Measurements from ENCODE around the gene IGFBP1. TPM values are rescaled to one million over a fixed set of nuclear protein-coding genes. Genes with fewer than 3 reads are reported as not detected.

The IGFBP1 gene
- total RNA-seq, 1 donor from 2014 or later = 16.5 TPM

DNA sequence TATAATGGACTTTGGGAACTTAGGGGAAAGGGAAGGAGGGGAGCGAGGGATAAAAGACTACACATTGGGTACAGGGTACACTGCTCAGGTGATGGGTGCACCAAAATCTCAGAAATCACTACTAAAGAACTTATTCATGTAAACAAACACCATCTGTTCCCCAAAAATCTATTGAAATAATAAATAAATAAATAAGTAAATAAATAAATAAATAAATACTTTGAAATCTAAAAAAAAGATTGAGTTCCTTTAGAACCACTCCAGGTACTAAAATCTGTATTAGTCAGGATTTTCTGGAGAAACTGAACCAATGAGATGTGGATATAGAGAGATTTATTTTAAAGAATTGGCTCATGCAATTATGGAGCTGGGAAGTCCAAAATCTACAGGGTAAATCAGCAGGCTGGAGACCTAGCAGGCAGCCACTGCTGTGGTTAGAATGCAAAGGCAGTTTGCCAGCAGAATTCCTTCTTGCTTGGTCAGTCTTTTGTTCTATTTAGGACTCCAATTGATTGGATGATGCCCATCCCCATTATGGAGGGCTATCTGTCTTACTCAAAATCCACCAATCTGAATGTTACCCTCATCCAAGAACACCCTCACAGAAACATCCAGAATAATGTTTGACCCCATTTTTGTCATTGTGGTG, 8.9 kb downstream of the IGFBP1 start:
- TF ChIP-seq, protein P1, sequence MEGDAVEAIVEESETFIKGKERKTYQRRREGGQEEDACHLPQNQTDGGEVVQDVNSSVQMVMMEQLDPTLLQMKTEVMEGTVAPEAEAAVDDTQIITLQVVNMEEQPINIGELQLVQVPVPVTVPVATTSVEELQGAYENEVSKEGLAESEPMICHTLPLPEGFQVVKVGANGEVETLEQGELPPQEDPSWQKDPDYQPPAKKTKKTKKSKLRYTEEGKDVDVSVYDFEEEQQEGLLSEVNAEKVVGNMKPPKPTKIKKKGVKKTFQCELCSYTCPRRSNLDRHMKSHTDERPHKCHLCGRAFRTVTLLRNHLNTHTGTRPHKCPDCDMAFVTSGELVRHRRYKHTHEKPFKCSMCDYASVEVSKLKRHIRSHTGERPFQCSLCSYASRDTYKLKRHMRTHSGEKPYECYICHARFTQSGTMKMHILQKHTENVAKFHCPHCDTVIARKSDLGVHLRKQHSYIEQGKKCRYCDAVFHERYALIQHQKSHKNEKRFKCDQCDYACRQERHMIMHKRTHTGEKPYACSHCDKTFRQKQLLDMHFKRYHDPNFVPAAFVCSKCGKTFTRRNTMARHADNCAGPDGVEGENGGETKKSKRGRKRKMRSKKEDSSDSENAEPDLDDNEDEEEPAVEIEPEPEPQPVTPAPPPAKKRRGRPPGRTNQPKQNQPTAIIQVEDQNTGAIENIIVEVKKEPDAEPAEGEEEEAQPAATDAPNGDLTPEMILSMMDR (conservative IDR thresholded peaks at IDR 0.05; ENCODE audit: low read depth, low read length) = no peak
- no peak overlapping the region for H3K4me3 ChIP-seq (ENCODE audit: low read depth, low read length)
- DNase-seq (ENCODE audit: low read depth) = no peak

- DNase-seq (ENCODE audit: low read depth) = no peak
- TF ChIP-seq, protein P1 (conservative IDR thresholded peaks at IDR 0.05; ENCODE audit: low read depth, low read length) = no peak
- no peak overlapping the region for H3K4me3 ChIP-seq (ENCODE audit: low read depth, low read length)
Measured at GRCh38 chr7:45898222-45898621, 9.9 kb downstream of the IGFBP1 start.

DNA sequence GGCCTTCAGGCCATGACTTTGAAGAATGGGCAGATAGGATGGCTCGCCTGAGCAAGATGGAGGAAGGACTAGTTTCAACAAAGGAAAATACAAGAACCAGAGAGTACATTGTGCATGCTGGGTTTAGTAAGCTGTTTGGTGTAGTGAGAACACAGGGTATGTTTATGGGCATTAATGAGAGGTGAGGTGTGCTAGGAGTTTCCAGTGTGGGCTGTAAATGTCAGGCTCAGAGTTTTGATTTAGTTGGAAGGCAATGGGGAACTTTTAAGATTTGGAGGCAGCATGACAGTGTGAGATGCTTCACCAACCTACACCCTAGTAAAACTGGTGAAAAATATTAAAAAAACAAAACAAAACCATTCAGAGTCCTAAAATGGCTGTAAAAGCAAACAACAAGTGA, 13.3 kb downstream of the IGFBP1 start:
- no peak for DNase-seq (ENCODE audit: low read depth)
- H3K4me3 ChIP-seq (ENCODE audit: low read depth, low read length) = no peak overlapping the region
- TF ChIP-seq, protein P1 (conservative IDR thresholded peaks at IDR 0.05; ENCODE audit: low read depth, low read length) = no peak

DNA sequence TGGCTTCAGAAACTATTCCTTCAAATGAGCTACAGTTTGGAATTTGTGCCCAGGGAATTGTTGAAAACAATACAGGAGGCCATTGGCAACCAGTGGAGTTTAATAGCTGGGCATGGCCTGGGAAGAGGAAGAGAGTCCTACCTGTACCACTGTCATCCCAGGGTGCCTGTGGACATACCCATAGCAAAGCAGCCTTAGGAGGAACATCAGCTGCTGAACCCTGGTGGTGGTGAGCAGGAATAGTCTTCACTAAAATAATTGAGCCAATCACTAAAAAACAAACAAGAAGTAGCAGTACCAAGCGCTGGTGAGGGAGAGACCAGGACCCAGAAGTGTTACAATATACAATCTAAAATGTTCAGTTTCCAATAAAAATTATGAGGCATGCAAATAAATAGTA, 14.5 kb downstream of the IGFBP1 start:
- DNase-seq (ENCODE audit: low read depth) = no peak
- H3K4me3 ChIP-seq (ENCODE audit: low read depth, low read length) = no peak overlapping the region
- TF ChIP-seq, protein P1 (conservative IDR thresholded peaks at IDR 0.05; ENCODE audit: low read depth, low read length) = peak; percentile 23

- DNase-seq (ENCODE audit: low read depth) = no peak
- no peak overlapping the region for H3K4me3 ChIP-seq (ENCODE audit: low read depth, low read length)
- TF ChIP-seq, protein P1 (conservative IDR thresholded peaks at IDR 0.05; ENCODE audit: low read depth, low read length) = no peak
Measured at GRCh38 chr7:45909561-45909960, 21.3 kb downstream of the IGFBP1 start.

DNA sequence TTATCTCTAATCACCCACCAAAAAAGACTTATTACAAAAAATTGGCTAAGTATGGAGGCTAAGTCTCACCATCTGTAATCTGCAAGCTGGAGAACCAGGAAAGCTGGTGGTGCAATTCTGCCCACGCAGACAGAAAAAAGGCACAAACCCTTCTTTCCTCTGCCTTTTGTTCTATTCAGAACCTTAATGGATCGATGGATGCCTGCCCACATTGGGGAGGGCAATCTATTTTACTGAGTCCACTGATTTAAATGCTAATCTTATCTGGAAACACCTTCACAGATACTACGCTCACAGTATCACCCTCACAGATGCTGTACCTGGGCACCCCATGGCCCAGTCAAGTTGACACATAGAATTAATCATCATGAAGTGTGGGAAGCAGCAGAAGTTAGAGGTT, 22.6 kb downstream of the IGFBP1 start:
- TF ChIP-seq, protein P1 (conservative IDR thresholded peaks at IDR 0.05; ENCODE audit: low read depth, low read length) = no peak
- no peak for DNase-seq (ENCODE audit: low read depth)
- H3K4me3 ChIP-seq (ENCODE audit: low read depth, low read length) = no peak overlapping the region

GRCh38 chr7:45911311-45911710, 23.0 kb downstream of the IGFBP1 start:
- H3K4me3 ChIP-seq (ENCODE audit: low read depth, low read length) = no peak overlapping the region
- TF ChIP-seq, protein P1 (conservative IDR thresholded peaks at IDR 0.05; ENCODE audit: low read depth, low read length) = no peak
- no peak for DNase-seq (ENCODE audit: low read depth)
